ENCODE measurements around the gene GCC2.

The GCC2 gene

GRCh38 chr2:108454440-108454839, 5.4 kb downstream of the GCC2 start:
- Histone ChIP-seq H3K4me2 (ENCODE audit: low read depth, low read length, poor library complexity, severe bottlenecking) (no peak overlapping the region), H3K4me1 (ENCODE audit: insufficient read depth, low read length, poor library complexity, severe bottlenecking) (peaks cover 30% of the 10 kb centered on the region), H3K9me2 (replicated peaks; ENCODE audit: low read depth, low read length) (no peaks in the 10 kb centered on the region), H3K4me3 (ENCODE audit: low read length, poor library complexity, severe bottlenecking) (no peak overlapping the region), H3K9ac (ENCODE audit: low read depth, low read length, poor library complexity, severe bottlenecking) (no peak overlapping the region), H3K27me3 (ENCODE audit: insufficient read depth, low read length, poor library complexity, severe bottlenecking) (no peaks in the 10 kb centered on the region), H3F3A (ENCODE audit: low read depth) (no peaks in the 10 kb centered on the region; the same call in 1 of the 2 replicates), H3K9me3 (ENCODE audit: insufficient read depth, low read depth, low read length) (peaks cover 5% of the 10 kb centered on the region; the same call in 1 of the 2 replicates), H3K79me2 (ENCODE audit: insufficient read depth, low read length) (peaks cover 48% of the 10 kb centered on the region), H2AFZ (ENCODE audit: low read length) (no peak overlapping the region), H3K36me3 (ENCODE audit: insufficient read depth, low read length) (peaks cover 35% of the 10 kb centered on the region; the same call in 1 of the 2 replicates), H4K20me1 (ENCODE audit: insufficient read depth, low read length, poor library complexity, severe bottlenecking) (peaks cover 9% of the 10 kb centered on the region)
- TF ChIP-seq CTCF (conservative IDR thresholded peaks at IDR 0.05; ENCODE audit: low read length), result no peak
- no peak for TF ChIP-seq EZH2phosphoT487 (IDR thresholded peaks at IDR 0.05; ENCODE audit: borderline replicate concordance)

- Histone ChIP-seq H3K4me1 (ENCODE audit: insufficient read depth, low read length, poor library complexity, severe bottlenecking) (peaks cover 21% of the 10 kb centered on the region), H3K36me3 (ENCODE audit: insufficient read depth, low read length) (peaks cover 40% of the 10 kb centered on the region; the same call in 1 of the 2 replicates), H3K4me3 (ENCODE audit: low read length, poor library complexity, severe bottlenecking) (no peak overlapping the region)
Measured at GRCh38 chr2:108455571-108455970, 6.6 kb downstream of the GCC2 start.

GRCh38 chr2:108458082-108458481, 9.1 kb downstream of the GCC2 start:
- Histone ChIP-seq H3K4me2 (ENCODE audit: low read depth, low read length, poor library complexity, severe bottlenecking) (peak overlapping the region; percentile 21), H3K79me2 (ENCODE audit: insufficient read depth, low read length) (peaks cover 35% of the 10 kb centered on the region; the same call in 1 of the 2 replicates)
- no peak for TF ChIP-seq CTCF (conservative IDR thresholded peaks at IDR 0.05; ENCODE audit: low read length)
- no peak for TF ChIP-seq EZH2phosphoT487 (IDR thresholded peaks at IDR 0.05; ENCODE audit: borderline replicate concordance)

More at GRCh38 chr2:108455571-108455970, 6.6 kb downstream of the GCC2 start:
- Histone ChIP-seq H3K9ac (ENCODE audit: low read depth, low read length, poor library complexity, severe bottlenecking) (no peak overlapping the region), H3K9me2 (replicated peaks; ENCODE audit: low read depth, low read length) (no peaks in the 10 kb centered on the region), H3K79me2 (ENCODE audit: insufficient read depth, low read length) (peaks cover 44% of the 10 kb centered on the region), H4K20me1 (ENCODE audit: insufficient read depth, low read length, poor library complexity, severe bottlenecking) (peaks cover 2% of the 10 kb centered on the region), H2AFZ (ENCODE audit: low read length) (no peak overlapping the region), H3F3A (ENCODE audit: low read depth) (no peaks in the 10 kb centered on the region; the same call in 1 of the 2 replicates), H3K4me2 (ENCODE audit: low read depth, low read length, poor library complexity, severe bottlenecking) (no peak overlapping the region), H3K9me3 (ENCODE audit: insufficient read depth, low read depth, low read length) (peaks cover 5% of the 10 kb centered on the region; the same call in 1 of the 2 replicates), H3K27me3 (ENCODE audit: insufficient read depth, low read length, poor library complexity, severe bottlenecking) (no peaks in the 10 kb centered on the region)
- no peak for TF ChIP-seq EZH2phosphoT487 (IDR thresholded peaks at IDR 0.05; ENCODE audit: borderline replicate concordance)
- no peak for TF ChIP-seq CTCF (conservative IDR thresholded peaks at IDR 0.05; ENCODE audit: low read length)

More at GRCh38 chr2:108458082-108458481, 9.1 kb downstream of the GCC2 start:
- Histone ChIP-seq H2AFZ (ENCODE audit: low read length) (no peak overlapping the region), H3K9me2 (replicated peaks; ENCODE audit: low read depth, low read length) (no peaks in the 10 kb centered on the region), H3K4me3 (ENCODE audit: low read length, poor library complexity, severe bottlenecking) (no peak overlapping the region), H3F3A (ENCODE audit: low read depth) (no peaks in the 10 kb centered on the region; the same call in 1 of the 2 replicates), H3K9me3 (ENCODE audit: insufficient read depth, low read depth, low read length) (peaks cover 10% of the 10 kb centered on the region; the same call in 1 of the 2 replicates), H3K4me1 (ENCODE audit: insufficient read depth, low read length, poor library complexity, severe bottlenecking) (peaks cover 3% of the 10 kb centered on the region), H4K20me1 (ENCODE audit: insufficient read depth, low read length, poor library complexity, severe bottlenecking) (no peaks in the 10 kb centered on the region), H3K9ac (ENCODE audit: low read depth, low read length, poor library complexity, severe bottlenecking) (no peak overlapping the region), H3K36me3 (ENCODE audit: insufficient read depth, low read length) (peaks cover 54% of the 10 kb centered on the region; the same call in 1 of the 2 replicates), H3K27me3 (ENCODE audit: insufficient read depth, low read length, poor library complexity, severe bottlenecking) (no peaks in the 10 kb centered on the region)

All from Loucy (cell line).